ENCODE data around the gene SPDYE18. TPM values are rescaled to one million over a fixed set of nuclear protein-coding genes. Genes with fewer than 3 reads are reported as not detected.
"Not testable (repeated sequence)": the region's sequence is repeated elsewhere in the genome, so short reads cannot be mapped to it uniquely, and the experiment has no call there.

SPDYE18 gene
- polyA plus RNA-seq, 1 of the 3 experiments (the other 2 are of a cell fraction) = 0.48 TPM

GRCh38 chr7:77071108-77071507 lies 8.8 kb upstream of the SPDYE18 start:
- H3K9me3 ChIP-seq; CTCF ChIA-PET; H3K79me2 ChIP-seq (ENCODE audit: insufficient read depth); DNase-seq; H3K4me1 ChIP-seq (ENCODE audit: control insufficient read depth in 1 of 2, insufficient read depth in 2 of 2, low read depth in 1 of 2, low read length in 1 of 2); H3F3A ChIP-seq (replicated peaks; ENCODE audit: insufficient read depth); H3K4me2 ChIP-seq; H2AFZ ChIP-seq (ENCODE audit: low read depth); H3K36me3 ChIP-seq (replicated peaks in 1 of 2; ENCODE audit: control insufficient read depth in 1 of 2, insufficient read depth in 2 of 2, low read length in 1 of 2); H3K27ac ChIP-seq (ENCODE audit: low read depth in 2 of 2, low read length in 1 of 2); POLR2A ChIA-PET; H4K20me1 ChIP-seq (ENCODE audit: insufficient read depth); H3K9me2 ChIP-seq; H3K4me3 ChIP-seq (ENCODE audit: low read depth in 2 of 2, low read length in 1 of 2); H3K27me3 ChIP-seq (ENCODE audit: insufficient read depth); H3K9ac ChIP-seq: not testable (repeated sequence)
- WGBS (ENCODE audit: low lambda C conversion rate) = 91% methylated on average over 6 of the region's 6 CpGs

- H3K27me3 ChIP-seq (ENCODE audit: insufficient read depth); H2AFZ ChIP-seq (ENCODE audit: low read depth); H3K36me3 ChIP-seq (replicated peaks in 1 of 2; ENCODE audit: control insufficient read depth in 1 of 2, insufficient read depth in 2 of 2, low read length in 1 of 2); H3K9me3 ChIP-seq; H3K4me2 ChIP-seq; H3K4me3 ChIP-seq (ENCODE audit: low read depth in 2 of 2, low read length in 1 of 2); H3F3A ChIP-seq (replicated peaks; ENCODE audit: insufficient read depth); H3K79me2 ChIP-seq (ENCODE audit: insufficient read depth); H3K9ac ChIP-seq; H4K20me1 ChIP-seq (ENCODE audit: insufficient read depth); H3K4me1 ChIP-seq (ENCODE audit: control insufficient read depth in 1 of 2, insufficient read depth in 2 of 2, low read depth in 1 of 2, low read length in 1 of 2); H3K9me2 ChIP-seq; POLR2A ChIA-PET; DNase-seq; H3K27ac ChIP-seq (ENCODE audit: low read depth in 2 of 2, low read length in 1 of 2); CTCF ChIA-PET: not testable (repeated sequence)
- 89% methylated on average over 7 of the region's 7 CpGs for WGBS (ENCODE audit: low lambda C conversion rate)
These were observed 3.5 kb upstream of the SPDYE18 start for GRCh38 chr7:77065869-77066268.

- H3K4me1 ChIP-seq (ENCODE audit: control insufficient read depth in 1 of 2, insufficient read depth in 2 of 2, low read depth in 1 of 2, low read length in 1 of 2); H3F3A ChIP-seq (replicated peaks; ENCODE audit: insufficient read depth); H4K20me1 ChIP-seq (ENCODE audit: insufficient read depth); H2AFZ ChIP-seq (ENCODE audit: low read depth); H3K4me2 ChIP-seq; H3K27me3 ChIP-seq (ENCODE audit: insufficient read depth); H3K27ac ChIP-seq (ENCODE audit: low read depth in 2 of 2, low read length in 1 of 2); H3K36me3 ChIP-seq (replicated peaks in 1 of 2; ENCODE audit: control insufficient read depth in 1 of 2, insufficient read depth in 2 of 2, low read length in 1 of 2); CTCF ChIA-PET; H3K4me3 ChIP-seq (ENCODE audit: low read depth in 2 of 2, low read length in 1 of 2); H3K9ac ChIP-seq; POLR2A ChIA-PET; H3K9me2 ChIP-seq; H3K79me2 ChIP-seq (ENCODE audit: insufficient read depth); H3K9me3 ChIP-seq; DNase-seq: not testable (repeated sequence)
- 89% methylated on average over 4 of the region's 4 CpGs for WGBS (ENCODE audit: low lambda C conversion rate)
These were observed 1.4 kb upstream of the SPDYE18 start for GRCh38 chr7:77063732-77064131.

- H4K20me1 ChIP-seq (ENCODE audit: insufficient read depth); H3K4me1 ChIP-seq (ENCODE audit: control insufficient read depth in 1 of 2, insufficient read depth in 2 of 2, low read depth in 1 of 2, low read length in 1 of 2); H3K79me2 ChIP-seq (ENCODE audit: insufficient read depth); H3K4me2 ChIP-seq; H3K9me3 ChIP-seq; POLR2A ChIA-PET; H3K27me3 ChIP-seq (ENCODE audit: insufficient read depth); CTCF ChIA-PET; H3K27ac ChIP-seq (ENCODE audit: low read depth in 2 of 2, low read length in 1 of 2); H3F3A ChIP-seq (replicated peaks; ENCODE audit: insufficient read depth); H3K4me3 ChIP-seq (ENCODE audit: low read depth in 2 of 2, low read length in 1 of 2); H3K9me2 ChIP-seq; H2AFZ ChIP-seq (ENCODE audit: low read depth); DNase-seq; H3K9ac ChIP-seq; H3K36me3 ChIP-seq (replicated peaks in 1 of 2; ENCODE audit: control insufficient read depth in 1 of 2, insufficient read depth in 2 of 2, low read length in 1 of 2): not testable (repeated sequence)
- WGBS (ENCODE audit: low lambda C conversion rate) = 98% methylated on average over 8 of the region's 8 CpGs
These were observed 30.1 kb downstream of the SPDYE18 start, which contains the start of gene SPDYE17 for GRCh38 chr7:77032261-77032660. SPDYE17 (minus strand) TSS chr7:77032361; CDS start chr7:77030570, 1,791 bp downstream.

GRCh38 chr7:77026349-77026748 lies 36.0 kb downstream of the SPDYE18 start:
- H3K9me2 ChIP-seq; H3K36me3 ChIP-seq (replicated peaks in 1 of 2; ENCODE audit: control insufficient read depth in 1 of 2, insufficient read depth in 2 of 2, low read length in 1 of 2); H2AFZ ChIP-seq (ENCODE audit: low read depth); H3K9ac ChIP-seq; H3K27ac ChIP-seq (ENCODE audit: low read depth in 2 of 2, low read length in 1 of 2); H3K4me1 ChIP-seq (ENCODE audit: control insufficient read depth in 1 of 2, insufficient read depth in 2 of 2, low read depth in 1 of 2, low read length in 1 of 2); CTCF ChIA-PET; H3K79me2 ChIP-seq (ENCODE audit: insufficient read depth); H3F3A ChIP-seq (replicated peaks; ENCODE audit: insufficient read depth); H3K4me2 ChIP-seq; H3K4me3 ChIP-seq (ENCODE audit: low read depth in 2 of 2, low read length in 1 of 2); H3K9me3 ChIP-seq; H3K27me3 ChIP-seq (ENCODE audit: insufficient read depth); DNase-seq; POLR2A ChIA-PET; H4K20me1 ChIP-seq (ENCODE audit: insufficient read depth): not testable (repeated sequence)
- WGBS (ENCODE audit: low lambda C conversion rate) = 97% methylated on average over 9 of the region's 10 CpGs

GRCh38 chr7:77010074-77010680 lies 52.2 kb downstream of the SPDYE18 start:
- POLR2A ChIA-PET; H3K9me2 ChIP-seq; H3K9ac ChIP-seq; H3K4me3 ChIP-seq (ENCODE audit: low read depth in 2 of 2, low read length in 1 of 2); H4K20me1 ChIP-seq (ENCODE audit: insufficient read depth); H3K4me1 ChIP-seq (ENCODE audit: control insufficient read depth in 1 of 2, insufficient read depth in 2 of 2, low read depth in 1 of 2, low read length in 1 of 2); H2AFZ ChIP-seq (ENCODE audit: low read depth); H3K9me3 ChIP-seq; H3F3A ChIP-seq (replicated peaks; ENCODE audit: insufficient read depth); H3K36me3 ChIP-seq (replicated peaks in 1 of 2; ENCODE audit: control insufficient read depth in 1 of 2, insufficient read depth in 2 of 2, low read length in 1 of 2); CTCF ChIA-PET; H3K27ac ChIP-seq (ENCODE audit: low read depth in 2 of 2, low read length in 1 of 2); H3K4me2 ChIP-seq; DNase-seq; H3K79me2 ChIP-seq (ENCODE audit: insufficient read depth); H3K27me3 ChIP-seq (ENCODE audit: insufficient read depth): not testable (repeated sequence)
- WGBS (ENCODE audit: low lambda C conversion rate) = 77% methylated on average over 9 of the region's 16 CpGs

- H3K4me2 ChIP-seq; H3K27ac ChIP-seq (ENCODE audit: low read depth in 2 of 2, low read length in 1 of 2); POLR2A ChIA-PET; H3K4me1 ChIP-seq (ENCODE audit: control insufficient read depth in 1 of 2, insufficient read depth in 2 of 2, low read depth in 1 of 2, low read length in 1 of 2); H3K79me2 ChIP-seq (ENCODE audit: insufficient read depth); H3K36me3 ChIP-seq (replicated peaks in 1 of 2; ENCODE audit: control insufficient read depth in 1 of 2, insufficient read depth in 2 of 2, low read length in 1 of 2); CTCF ChIA-PET; H3K9me2 ChIP-seq; H2AFZ ChIP-seq (ENCODE audit: low read depth); H3K9ac ChIP-seq; H3K9me3 ChIP-seq; H3K4me3 ChIP-seq (ENCODE audit: low read depth in 2 of 2, low read length in 1 of 2); H3F3A ChIP-seq (replicated peaks; ENCODE audit: insufficient read depth); H3K27me3 ChIP-seq (ENCODE audit: insufficient read depth); H4K20me1 ChIP-seq (ENCODE audit: insufficient read depth): not testable (repeated sequence)
- peak; percentile 8 for DNase-seq
- WGBS (ENCODE audit: low lambda C conversion rate) = 91% methylated on average over 10 of the region's 10 CpGs
These were observed 54.4 kb downstream of the SPDYE18 start for GRCh38 chr7:77008000-77008399.
